Mucosa of rectum (tissue), 2 donors: Measurements from ENCODE around the gene MEOX1.

Experiments
- H3K27ac ChIP-seq, 2 donors: one replicate each; pipeline ENCODE4 v1.7.0; 2013; ENCODE audit warnings: inconsistent platforms in 2 of 2, low read depth in 2 of 2, low read length in 2 of 2
- H3K27me3 ChIP-seq, 2 donors: one replicate each; pipeline ENCODE4 v1.7.0; 2013; ENCODE audit warnings: low read length in 2 of 2; ENCODE audit not compliant: control insufficient read depth in 2 of 2, insufficient read depth in 2 of 2
- H3K36me3 ChIP-seq, 2 donors: one replicate each; pipeline ENCODE4 v1.7.0; 2013; ENCODE audit warnings: low read length in 2 of 2; ENCODE audit not compliant: control insufficient read depth in 2 of 2, insufficient read depth in 2 of 2
- H3K4me1 ChIP-seq, 2 donors: one replicate each; pipeline ENCODE4 v1.7.0; 2013; ENCODE audit warnings: low read length in 2 of 2, mild to moderate bottlenecking in 1 of 2; ENCODE audit not compliant: control insufficient read depth in 2 of 2, insufficient read depth in 2 of 2
- H3K4me3 ChIP-seq, 2 donors: one replicate each; pipeline ENCODE4 v1.7.0; 2013; ENCODE audit warnings: low read length in 2 of 2
- H3K9ac ChIP-seq, 2 donors: one replicate each; pipeline ENCODE4 v1.7.0; 2013; ENCODE audit warnings: low read length in 2 of 2, low read depth in 1 of 2, mild to moderate bottlenecking in 1 of 2
- H3K9me3 ChIP-seq, 2 donors: one replicate each; pipeline ENCODE4 v1.7.0; 2013; ENCODE audit warnings: low read length in 2 of 2; ENCODE audit not compliant: control insufficient read depth in 2 of 2
- donor health status: healthy.
- donor health status: Normal muscosa, but diverticular disease.

MEOX1 gene

DNA sequence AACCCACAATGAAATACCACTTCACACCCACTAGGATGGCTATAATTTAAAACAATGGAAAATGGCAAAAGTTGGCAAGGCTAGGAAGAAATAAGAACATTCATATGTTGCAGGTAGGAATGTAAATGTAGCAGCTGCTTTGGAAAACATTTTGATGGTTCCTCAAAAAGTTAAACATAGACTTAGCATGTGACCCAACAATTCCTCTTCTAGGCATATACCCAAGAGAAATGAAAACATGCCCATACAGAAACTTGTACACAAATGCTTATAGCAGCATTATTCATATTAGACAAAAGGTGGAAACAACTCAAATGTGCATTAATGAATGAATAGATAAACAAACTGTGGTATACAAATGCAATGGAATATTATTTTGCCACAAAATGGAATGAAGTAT, 36.1 kb downstream of the MEOX1 start:
- Histone ChIP-seq H3K36me3 (no peaks in the 10 kb centered on the region), H3K27me3 (no peaks in the 10 kb centered on the region), H3K9me3 (no peaks in the 10 kb centered on the region), H3K4me1 (no peaks in the 10 kb centered on the region), H3K4me3 (no peak overlapping the region), H3K27ac (no peak overlapping the region), H3K9ac (no peak overlapping the region)

- Histone ChIP-seq H3K4me1 (no peaks in the 10 kb centered on the region), H3K9ac (no peak overlapping the region), H3K27ac (no peak overlapping the region), H3K36me3 (no peaks in the 10 kb centered on the region), H3K9me3 (no peaks in the 10 kb centered on the region), H3K4me3 (no peak overlapping the region), H3K27me3 (no peaks in the 10 kb centered on the region)
These were observed 41.1 kb downstream of the MEOX1 start for GRCh38 chr17:43620581-43620980.

GRCh38 chr17:43620147-43620546, 41.6 kb downstream of the MEOX1 start:
- H3K4me1 ChIP-seq: no peaks in the 10 kb centered on the region
- no peaks in the 10 kb centered on the region for H3K9me3 ChIP-seq
- H3K27ac ChIP-seq: no peak overlapping the region
- H3K9ac ChIP-seq: no peak overlapping the region
- no peak overlapping the region for H3K4me3 ChIP-seq
- no peaks in the 10 kb centered on the region for H3K36me3 ChIP-seq
- no peaks in the 10 kb centered on the region for H3K27me3 ChIP-seq

DNA sequence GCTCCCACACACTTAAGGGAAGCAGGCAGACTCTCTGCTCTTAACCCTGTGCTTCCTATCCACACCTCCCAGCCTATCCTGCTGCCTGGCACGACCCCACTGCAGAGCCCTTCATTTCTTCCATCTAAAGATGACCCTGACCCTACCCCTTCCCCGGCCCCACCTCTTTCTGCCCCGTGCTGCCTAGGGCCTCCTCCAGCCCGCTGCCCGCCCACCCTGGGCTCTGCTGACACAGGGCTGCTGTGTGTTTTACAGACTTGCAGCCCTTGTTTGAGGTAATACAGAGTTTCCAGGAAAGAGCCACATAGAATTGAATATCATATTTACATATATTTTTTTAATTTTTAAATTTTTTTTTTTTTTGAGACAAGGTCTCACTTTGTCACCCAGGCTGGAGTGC, 42.0 kb downstream of the MEOX1 start:
- H3K36me3 ChIP-seq: no peaks in the 10 kb centered on the region
- H3K9ac ChIP-seq: no peak overlapping the region
- no peaks in the 10 kb centered on the region for H3K4me1 ChIP-seq
- H3K4me3 ChIP-seq: no peak overlapping the region
- H3K9me3 ChIP-seq: no peaks in the 10 kb centered on the region
- no peaks in the 10 kb centered on the region for H3K27me3 ChIP-seq
- no peak overlapping the region for H3K27ac ChIP-seq

- Histone ChIP-seq H3K9ac (no peak overlapping the region), H3K4me1 (no peaks in the 10 kb centered on the region), H3K36me3 (no peaks in the 10 kb centered on the region), H3K9me3 (no peaks in the 10 kb centered on the region), H3K27me3 (no peaks in the 10 kb centered on the region), H3K27ac (no peak overlapping the region), H3K4me3 (no peak overlapping the region)
These were observed 43.4 kb downstream of the MEOX1 start for GRCh38 chr17:43618276-43618675.

- no peaks in the 10 kb centered on the region for H3K4me1 ChIP-seq
- H3K36me3 ChIP-seq: no peaks in the 10 kb centered on the region
- no peak overlapping the region for H3K4me3 ChIP-seq
- H3K27me3 ChIP-seq: no peaks in the 10 kb centered on the region
- H3K9me3 ChIP-seq: no peaks in the 10 kb centered on the region
- no peak overlapping the region for H3K27ac ChIP-seq
- no peak overlapping the region for H3K9ac ChIP-seq
These were observed 44.9 kb downstream of the MEOX1 start for GRCh38 chr17:43616852-43617251.

DNA sequence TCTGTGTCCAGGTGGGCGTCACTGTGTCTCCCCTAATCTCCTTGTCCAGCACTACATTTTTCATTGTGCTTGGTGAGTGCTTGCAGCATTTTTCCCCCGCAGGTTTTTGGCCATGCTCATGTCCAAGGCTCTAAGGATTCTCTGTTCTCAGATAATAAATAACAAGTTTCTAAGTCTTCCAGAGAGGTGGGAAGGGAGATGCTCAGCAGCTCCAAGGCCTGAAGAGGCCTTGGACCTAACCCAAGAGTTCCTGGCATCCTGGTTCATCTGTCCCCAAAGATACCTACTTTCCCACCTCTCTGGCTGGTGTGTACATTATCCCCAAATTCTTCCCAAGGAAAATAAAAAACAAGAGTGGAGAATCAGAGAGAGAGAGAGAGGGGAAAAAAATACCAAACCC, 45.3 kb downstream of the MEOX1 start:
- Histone ChIP-seq H3K4me1 (no peaks in the 10 kb centered on the region), H3K9me3 (no peaks in the 10 kb centered on the region), H3K27me3 (no peaks in the 10 kb centered on the region), H3K27ac (no peak overlapping the region), H3K36me3 (no peaks in the 10 kb centered on the region), H3K4me3 (no peak overlapping the region), H3K9ac (no peak overlapping the region)

DNA sequence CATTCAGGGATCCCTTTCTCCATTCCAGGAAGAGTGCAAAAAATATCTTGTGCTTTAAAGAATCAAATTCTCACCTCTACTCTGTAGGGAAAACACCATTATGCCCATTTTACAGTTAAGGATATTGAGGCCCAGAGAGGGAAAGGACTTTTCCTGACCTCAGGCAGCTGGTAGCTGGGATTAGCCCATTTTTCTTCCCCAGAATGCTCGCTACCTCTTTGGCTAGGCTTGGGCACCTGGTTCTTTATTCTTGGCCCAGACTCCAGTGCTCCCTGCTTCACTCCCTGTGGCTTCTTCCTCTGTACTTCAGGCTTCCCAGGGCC, 45.7 kb downstream of the MEOX1 start:
- H3K27me3 ChIP-seq: no peaks in the 10 kb centered on the region
- H3K36me3 ChIP-seq: no peaks in the 10 kb centered on the region
- H3K9ac ChIP-seq: no peak overlapping the region
- no peaks in the 10 kb centered on the region for H3K9me3 ChIP-seq
- no peak overlapping the region for H3K27ac ChIP-seq
- no peak overlapping the region for H3K4me3 ChIP-seq
- no peaks in the 10 kb centered on the region for H3K4me1 ChIP-seq

DNA sequence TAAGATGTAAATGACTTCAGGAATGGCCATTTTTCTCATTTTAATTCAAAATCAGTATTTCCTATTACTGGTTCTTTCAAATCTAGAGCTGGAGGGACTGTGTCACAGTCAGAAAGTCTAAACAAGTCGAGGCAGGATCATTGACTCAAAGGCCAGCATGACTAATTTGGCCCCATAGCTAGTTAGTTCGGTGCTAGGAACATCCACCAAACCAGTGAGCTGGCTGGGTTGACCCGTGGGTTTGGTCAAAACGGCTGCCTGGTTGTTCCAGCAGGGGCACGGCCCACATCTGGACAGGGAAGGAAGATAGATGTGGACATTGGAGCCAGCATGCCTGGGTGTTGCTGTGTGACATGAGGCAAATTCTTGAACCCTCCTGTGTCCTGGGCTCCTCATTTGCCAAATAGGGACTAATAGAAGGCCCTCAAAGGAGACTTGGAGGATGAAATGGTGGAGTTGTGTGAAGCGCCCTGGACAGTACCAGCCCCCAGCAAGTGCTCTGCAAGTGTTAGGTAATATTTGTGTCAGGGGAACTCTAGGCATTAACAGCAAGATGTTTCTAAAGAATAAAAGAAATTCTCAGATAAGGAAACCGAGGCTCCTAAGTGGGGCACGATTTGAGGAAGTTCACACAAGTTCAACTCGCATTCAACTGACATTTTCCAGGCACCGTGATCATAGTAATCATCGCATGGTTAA, 46.2 kb downstream of the MEOX1 start:
- Histone ChIP-seq H3K36me3 (no peaks in the 10 kb centered on the region), H3K27me3 (no peaks in the 10 kb centered on the region), H3K9ac (no peak overlapping the region), H3K4me1 (no peaks in the 10 kb centered on the region), H3K4me3 (no peak overlapping the region), H3K9me3 (no peaks in the 10 kb centered on the region), H3K27ac (no peak overlapping the region)

DNA sequence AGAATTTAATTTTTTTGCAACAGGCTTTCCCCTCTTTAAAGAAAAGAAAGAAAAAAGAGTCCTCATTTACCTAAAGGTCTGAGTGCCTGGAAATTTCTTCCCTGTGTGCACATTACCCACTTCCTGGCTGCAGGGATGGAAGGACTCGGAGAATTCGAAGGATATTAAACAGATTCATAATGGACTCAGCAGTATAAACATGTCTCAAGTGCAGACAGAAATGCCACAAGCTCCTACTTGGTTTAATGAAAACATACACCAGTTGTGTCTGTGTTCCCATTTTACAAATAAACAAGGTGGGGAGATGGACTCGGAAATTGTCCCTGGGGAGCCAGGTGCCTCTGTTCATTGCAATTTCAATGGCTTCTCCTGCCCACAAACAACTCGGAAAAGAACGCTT, 47.2 kb downstream of the MEOX1 start:
- H3K4me3 ChIP-seq: no peak overlapping the region
- H3K9ac ChIP-seq: no peak overlapping the region
- no peaks in the 10 kb centered on the region for H3K36me3 ChIP-seq
- no peaks in the 10 kb centered on the region for H3K27me3 ChIP-seq
- H3K4me1 ChIP-seq: no peaks in the 10 kb centered on the region
- no peaks in the 10 kb centered on the region for H3K9me3 ChIP-seq
- no peak overlapping the region for H3K27ac ChIP-seq

- H3K4me3 ChIP-seq: no peak overlapping the region
- no peaks in the 10 kb centered on the region for H3K4me1 ChIP-seq
- H3K36me3 ChIP-seq: no peaks in the 10 kb centered on the region
- no peaks in the 10 kb centered on the region for H3K9me3 ChIP-seq
- no peak overlapping the region for H3K9ac ChIP-seq
- H3K27ac ChIP-seq: no peak overlapping the region
- no peaks in the 10 kb centered on the region for H3K27me3 ChIP-seq
These were observed 47.8 kb downstream of the MEOX1 start for GRCh38 chr17:43613917-43614316.
